Fibroblast of mammary gland (primary cell): ENCODE measurements around the gene GLYATL3.

Source experiments
- DNase-seq: peaks from one replicate; pipeline ENCODE4 v3.0.0-alpha.2; 2010; ENCODE audit warnings: low read depth
- H3K4me3 ChIP-seq: 2 replicates; pipeline ENCODE4 v1.5.1; 2011; ENCODE audit warnings: low read depth, mild to moderate bottlenecking, low read length, moderate library complexity; ENCODE audit not compliant: control insufficient read depth
- CTCF ChIP-seq: conservative IDR thresholded peaks from 2 replicates; pipeline ENCODE4 v1.5.1; 2011; ENCODE audit warnings: low read depth, low read length, inconsistent platforms; ENCODE audit not compliant: control insufficient read depth, insufficient read depth

GLYATL3 gene

GRCh38 chr6:49531774-49532569, 32.2 kb downstream of the GLYATL3 start:
- H3K4me3 ChIP-seq, result peak overlapping the region; percentile 18
- peak; percentile 90 for TF ChIP-seq CTCF
- peak; percentile 78 for DNase-seq

GRCh38 chr6:49535795-49536194, 36.1 kb downstream of the GLYATL3 start:
- no peak for TF ChIP-seq CTCF
- DNase-seq, result no peak
- H3K4me3 ChIP-seq, result no peak overlapping the region

GRCh38 chr6:49539102-49539501, 39.4 kb downstream of the GLYATL3 start:
- no peak overlapping the region for H3K4me3 ChIP-seq
- no peak for TF ChIP-seq CTCF
- no peak for DNase-seq

DNA sequence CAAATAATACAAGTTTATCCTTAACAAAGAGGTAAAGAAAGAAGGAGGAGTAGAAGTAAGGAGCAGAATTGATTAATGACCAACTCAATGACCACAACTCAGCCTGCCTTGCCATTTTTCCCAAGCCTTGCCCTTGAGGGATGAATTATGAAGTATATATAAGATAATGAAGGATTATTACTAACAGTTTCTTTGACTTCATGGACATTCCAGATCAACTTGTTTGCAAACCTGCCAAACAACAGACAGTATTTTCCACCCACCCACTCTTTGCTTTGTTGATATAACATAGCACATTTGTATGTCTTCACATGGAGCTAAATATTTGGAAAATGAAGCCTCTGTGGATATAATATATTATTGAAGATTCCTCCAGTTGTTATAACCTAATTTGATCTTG, 40.9 kb downstream of the GLYATL3 start:
- no peak for TF ChIP-seq CTCF
- H3K4me3 ChIP-seq, result no peak overlapping the region

DNA sequence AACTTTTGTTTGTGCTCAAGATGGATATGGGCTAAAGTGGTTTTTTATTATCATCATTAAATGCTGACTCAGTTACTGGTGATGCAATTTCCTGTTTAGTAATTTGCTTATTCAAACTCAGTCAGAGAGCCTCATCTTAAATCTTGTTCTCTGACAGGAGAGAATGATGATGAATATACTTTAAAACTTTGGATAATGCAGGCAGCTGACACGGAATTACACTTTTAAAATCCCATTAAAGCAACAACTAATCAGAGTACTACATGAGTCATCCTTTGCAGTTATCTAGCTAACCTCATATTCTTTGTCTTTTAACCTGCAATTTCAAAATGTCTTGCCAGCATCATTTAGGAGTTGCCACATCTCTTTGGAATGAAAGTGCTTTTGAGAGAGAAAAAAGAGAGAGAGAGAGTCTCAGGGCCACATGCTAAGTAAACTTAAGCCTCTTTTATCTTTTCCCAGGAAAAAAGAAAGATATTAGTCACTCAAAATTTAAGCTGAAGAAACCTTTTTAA, 41.5 kb downstream of the GLYATL3 start:
- DNase-seq, result peak; percentile 93
- no peak for TF ChIP-seq CTCF
- H3K4me3 ChIP-seq, result no peak overlapping the region

More for the DNA sequence above, 40.9 kb downstream of the GLYATL3 start:
- DNase-seq, result peak; percentile 24

DNA sequence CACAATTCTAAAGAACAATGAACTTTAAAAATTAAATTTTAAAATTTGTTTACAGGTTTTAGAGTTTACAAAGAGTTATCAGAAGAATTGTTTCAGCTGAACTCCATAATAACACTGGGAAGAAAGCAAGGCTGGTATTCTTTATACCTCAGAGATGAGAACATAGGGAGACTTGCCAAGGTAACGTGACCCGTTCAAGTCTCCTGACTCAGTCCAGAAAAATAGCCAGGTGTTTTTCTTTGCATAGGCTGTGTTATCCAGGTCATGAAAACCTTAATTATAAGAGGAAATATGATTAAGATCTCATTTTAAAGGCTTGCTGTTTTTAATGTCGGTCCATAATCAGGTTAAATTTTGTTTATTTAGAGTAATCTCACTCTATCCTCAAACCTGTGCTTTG, 42.2 kb downstream of the GLYATL3 start:
- DNase-seq, result peak; percentile 54
- H3K4me3 ChIP-seq, result no peak overlapping the region
- TF ChIP-seq CTCF, result no peak
